GM10248 (cell line): ENCODE data around the gene PLPPR2.
A peak's percentile ranks its signal among the peaks of the same experiment; 100 is the strongest.

Source experiments
- CTCF ChIA-PET: fragments of 300-600 bp; sonication (Branson Sonifier 250); formaldehyde crosslinking; extraction: SDS; loops from one replicate; lab custom pipeline; 2021; ENCODE audit warnings: antibody characterized with exemption; lab: Yijun Ruan, JAX
- POLR2A ChIA-PET: fragments of 350-650 bp; sonication (Branson Sonifier 250); formaldehyde crosslinking; extraction: SDS; loops from one replicate; lab custom pipeline; 2020; ENCODE audit warnings: antibody characterized with exemption; lab: Yijun Ruan, JAX
- DNase-seq: peaks from one replicate; pipeline ENCODE4 v3.0.0; 2012; ENCODE audit errors: extremely low spot score
- TF ChIP-seq, protein P1 (sequence below): IDR thresholded peaks from 2 replicates; pipeline ENCODE4 v1.5.1; 2012; ENCODE audit warnings: mild to moderate bottlenecking, low read depth; ENCODE audit errors: extremely low read depth, missing control alignments, control extremely low read depth

Gene PLPPR2

GRCh38 chr19:11370744-11371143, 15.5 kb downstream of the PLPPR2 start:
- POLR2A ChIA-PET: no interaction called here
- no peak for DNase-seq
- CTCF ChIA-PET: interaction anchor here (1.3 to 2.3 kb wide), 2 partner anchors 13 to 112 kb away, joined by 3 to 6 read pairs; no protein-coding TSS in a partner anchor
- TF ChIP-seq, protein P1, sequence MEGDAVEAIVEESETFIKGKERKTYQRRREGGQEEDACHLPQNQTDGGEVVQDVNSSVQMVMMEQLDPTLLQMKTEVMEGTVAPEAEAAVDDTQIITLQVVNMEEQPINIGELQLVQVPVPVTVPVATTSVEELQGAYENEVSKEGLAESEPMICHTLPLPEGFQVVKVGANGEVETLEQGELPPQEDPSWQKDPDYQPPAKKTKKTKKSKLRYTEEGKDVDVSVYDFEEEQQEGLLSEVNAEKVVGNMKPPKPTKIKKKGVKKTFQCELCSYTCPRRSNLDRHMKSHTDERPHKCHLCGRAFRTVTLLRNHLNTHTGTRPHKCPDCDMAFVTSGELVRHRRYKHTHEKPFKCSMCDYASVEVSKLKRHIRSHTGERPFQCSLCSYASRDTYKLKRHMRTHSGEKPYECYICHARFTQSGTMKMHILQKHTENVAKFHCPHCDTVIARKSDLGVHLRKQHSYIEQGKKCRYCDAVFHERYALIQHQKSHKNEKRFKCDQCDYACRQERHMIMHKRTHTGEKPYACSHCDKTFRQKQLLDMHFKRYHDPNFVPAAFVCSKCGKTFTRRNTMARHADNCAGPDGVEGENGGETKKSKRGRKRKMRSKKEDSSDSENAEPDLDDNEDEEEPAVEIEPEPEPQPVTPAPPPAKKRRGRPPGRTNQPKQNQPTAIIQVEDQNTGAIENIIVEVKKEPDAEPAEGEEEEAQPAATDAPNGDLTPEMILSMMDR: no peak

- POLR2A ChIA-PET: no interaction called here
- DNase-seq: no peak
- CTCF ChIA-PET: interaction anchor here (1.1 to 5.4 kb wide), 4 partner anchors 8 to 109 kb away, joined by 3 to 40 read pairs (median 9); partner anchors contain the start of gene EPOR
- TF ChIP-seq, protein P1: no peak
Measured at GRCh38 chr19:11373166-11373884, 18.1 kb downstream of the PLPPR2 start.

DNA sequence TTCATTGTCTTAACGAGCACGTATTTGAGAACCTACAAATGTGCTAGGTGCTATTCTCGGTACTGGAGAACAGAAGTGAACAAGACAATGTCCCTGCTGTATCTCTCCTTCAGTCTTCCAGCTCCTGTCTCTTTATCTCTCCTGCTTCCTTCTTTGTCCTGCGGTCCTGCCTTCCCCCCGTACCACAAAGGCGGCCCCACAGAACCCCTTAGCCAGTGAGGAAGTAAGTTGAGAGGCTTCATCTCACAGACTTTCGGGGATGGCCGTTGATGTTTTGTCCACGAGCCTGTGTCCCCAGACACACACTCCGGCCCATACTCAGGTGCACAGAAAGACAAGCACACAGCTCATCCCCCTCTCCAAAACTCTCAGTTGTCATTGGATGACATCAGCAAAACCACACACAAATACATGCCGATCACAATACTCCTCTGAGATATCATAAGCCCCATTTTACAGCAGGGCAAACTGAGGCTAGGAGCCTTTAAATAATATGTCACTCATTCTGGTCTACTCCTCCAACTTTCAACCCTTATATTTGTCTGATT, 18.7 kb downstream of the PLPPR2 start:
- ChIA-PET POLR2A (no interaction called here), CTCF (interaction anchor here (1.1 to 5.4 kb wide), 7 partner anchors 10 to 338 kb away, joined by 3 to 40 read pairs (median 6); partner anchors contain the start of genes EPOR, ODAD3 and PRKCSH)
- no peak for DNase-seq
- TF ChIP-seq, protein P1: no peak

GRCh38 chr19:11374433-11375142, 19.4 kb downstream of the PLPPR2 start, which contains the start of gene SWSAP1:
SWSAP1 (plus strand) TSS chr19:11374666; CDS start chr19:11374681, 15 bp downstream.
- POLR2A ChIA-PET: interaction anchor here (0.6 to 1.3 kb wide), 6 partner anchors 9 to 966 kb away, joined by 3 to 6 read pairs (median 4); partner anchors contain the start of genes CCDC159 and TMEM205
- TF ChIP-seq, protein P1: no peak
- peak; percentile 98 for DNase-seq
- CTCF ChIA-PET: interaction anchor here (0.8 to 5.4 kb wide), 15 partner anchors 9 to 339 kb away, joined by 3 to 40 read pairs (median 3); partner anchors contain the start of genes EPOR, ODAD3 and PRKCSH

GRCh38 chr19:11375143-11375948, 20.1 kb downstream of the PLPPR2 start:
- TF ChIP-seq, protein P1: no peak
- ChIA-PET CTCF (interaction anchor here (0.8 to 5.4 kb wide), 15 partner anchors 8 to 340 kb away, joined by 3 to 40 read pairs (median 3); partner anchors contain the start of genes EPOR, ODAD3 and PRKCSH), POLR2A (interaction anchor here (0.6 to 1.3 kb wide), 6 partner anchors 8 to 966 kb away, joined by 3 to 6 read pairs (median 4); partner anchors contain the start of genes CCDC159 and TMEM205)
- DNase-seq: peak; percentile 67
